GM13977 (cell line): ENCODE measurements around the gene MYLK4.

Source experiments
- DNase-seq: peaks from one replicate; pipeline ENCODE4 v3.0.0; 2012; ENCODE audit warnings: low spot score
- CTCF ChIP-seq: IDR thresholded peaks from 2 replicates; pipeline ENCODE4 v1.5.1; 2012; ENCODE audit warnings: mild to moderate bottlenecking, control low read depth; ENCODE audit not compliant: insufficient read depth; ENCODE audit errors: extremely low read depth, missing control alignments
- in situ Hi-C: fragments of 300-500 bp; cut with MboI; formaldehyde crosslinking; loops from one replicate; pipeline ENCODE4 v1.12.0; 2022; ENCODE audit warnings: low sequenced_read_pairs, low pct_unique_long_range_greater_than_20kb, mixed read lengths, inconsistent platforms; ENCODE audit not compliant: unreplicated experiment

The MYLK4 gene

GRCh38 chr6:2626401-2626800 is 124.3 kb downstream of the MYLK4 start:
- in situ Hi-C loops, result loop anchor here (25.0 kb wide), 1 partner anchor 1039 kb away; no protein-coding TSS in a partner anchor
- no peak for DNase-seq
- TF ChIP-seq CTCF, result no peak

GRCh38 chr6:2625581-2625980 is 125.1 kb downstream of the MYLK4 start:
- no peak for DNase-seq
- no peak for TF ChIP-seq CTCF
- in situ Hi-C loops, result loop anchor here (25.0 kb wide), 1 partner anchor 1038 kb away; no protein-coding TSS in a partner anchor

- in situ Hi-C loops, result no loop called here
- DNase-seq, result no peak
- no peak for TF ChIP-seq CTCF
Observed at GRCh38 chr6:2624177-2624576, 126.5 kb downstream of the MYLK4 start.

- DNase-seq, result no peak
- no peak for TF ChIP-seq CTCF
Observed at GRCh38 chr6:2623295-2623694, 127.4 kb downstream of the MYLK4 start.

GRCh38 chr6:2622671-2623070 is 128.1 kb downstream of the MYLK4 start:
- in situ Hi-C loops, result no loop called here

More at GRCh38 chr6:2623295-2623694, 127.4 kb downstream of the MYLK4 start:
- in situ Hi-C loops, result no loop called here

GRCh38 chr6:2619651-2620050 is 131.1 kb downstream of the MYLK4 start:
- in situ Hi-C loops, result no loop called here
- no peak for TF ChIP-seq CTCF
- DNase-seq, result no peak

More at GRCh38 chr6:2622671-2623070, 128.1 kb downstream of the MYLK4 start:
- DNase-seq, result no peak
- no peak for TF ChIP-seq CTCF

- in situ Hi-C loops, result no loop called here
- no peak for DNase-seq
- TF ChIP-seq CTCF, result no peak
Observed at GRCh38 chr6:2617729-2618128, 133.0 kb downstream of the MYLK4 start.
